ENCODE measurements around the gene PODXL2.

GRCh38 chr3:127655641-127656040, 26.7 kb downstream of the PODXL2 start:
- TF ChIP-seq, protein P1, sequence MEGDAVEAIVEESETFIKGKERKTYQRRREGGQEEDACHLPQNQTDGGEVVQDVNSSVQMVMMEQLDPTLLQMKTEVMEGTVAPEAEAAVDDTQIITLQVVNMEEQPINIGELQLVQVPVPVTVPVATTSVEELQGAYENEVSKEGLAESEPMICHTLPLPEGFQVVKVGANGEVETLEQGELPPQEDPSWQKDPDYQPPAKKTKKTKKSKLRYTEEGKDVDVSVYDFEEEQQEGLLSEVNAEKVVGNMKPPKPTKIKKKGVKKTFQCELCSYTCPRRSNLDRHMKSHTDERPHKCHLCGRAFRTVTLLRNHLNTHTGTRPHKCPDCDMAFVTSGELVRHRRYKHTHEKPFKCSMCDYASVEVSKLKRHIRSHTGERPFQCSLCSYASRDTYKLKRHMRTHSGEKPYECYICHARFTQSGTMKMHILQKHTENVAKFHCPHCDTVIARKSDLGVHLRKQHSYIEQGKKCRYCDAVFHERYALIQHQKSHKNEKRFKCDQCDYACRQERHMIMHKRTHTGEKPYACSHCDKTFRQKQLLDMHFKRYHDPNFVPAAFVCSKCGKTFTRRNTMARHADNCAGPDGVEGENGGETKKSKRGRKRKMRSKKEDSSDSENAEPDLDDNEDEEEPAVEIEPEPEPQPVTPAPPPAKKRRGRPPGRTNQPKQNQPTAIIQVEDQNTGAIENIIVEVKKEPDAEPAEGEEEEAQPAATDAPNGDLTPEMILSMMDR (IDR thresholded peaks at IDR 0.05), result no peak
- TF ChIP-seq EZH2 (IDR thresholded peaks at IDR 0.05; ENCODE audit: borderline replicate concordance, insufficient read depth, low read depth, low read length, poor library complexity, severe bottlenecking), result no peak

Data from B cell (primary cell).